OCI-LY1 (cell line): Measurements from ENCODE around the gene SELENOW.
"Not testable (repeated sequence)": the region's sequence is repeated elsewhere in the genome, so short reads cannot be mapped to it uniquely, and the experiment has no call there.

Experiments
- H2AFZ ChIP-seq: fragments of 200-600 bp; sonication (generic), shearing (Covaris generic); 2 replicates; pipeline ENCODE4 v1.6.0; 2014; ENCODE audit warnings: antibody characterized with exemption, mild to moderate bottlenecking, low read length
- H3F3A ChIP-seq: fragments of 200-600 bp; sonication (generic), shearing (Covaris generic); 2 replicates; pipeline ENCODE4 v1.6.0; 2014; ENCODE audit warnings: mild to moderate bottlenecking, antibody characterized with exemption, low read length, moderate library complexity; ENCODE audit not compliant: insufficient read depth
- H3K27ac ChIP-seq: fragments of 200-600 bp; sonication (generic); 2 replicates; pipeline ENCODE4 v1.5.1; 2014; ENCODE audit warnings: low read length, mixed run types, mild to moderate bottlenecking, low read depth; ENCODE audit not compliant: poor library complexity, severe bottlenecking
- H3K27me3 ChIP-seq: fragments of 200-600 bp; sonication (generic); 2 replicates; pipeline ENCODE4 v1.6.0; 2014; ENCODE audit warnings: antibody characterized with exemption, mild to moderate bottlenecking, low read length, moderate library complexity; ENCODE audit not compliant: insufficient read depth
- H3K36me3 ChIP-seq: fragments of 200-600 bp; sonication (generic); 2 replicates; pipeline ENCODE4 v1.6.1; 2014; ENCODE audit warnings: mild to moderate bottlenecking, antibody characterized with exemption, low read length, moderate library complexity, mixed read lengths; ENCODE audit not compliant: insufficient read depth
- H3K4me1 ChIP-seq: fragments of 200-600 bp; sonication (generic); 2 replicates; pipeline ENCODE4 v1.5.1; 2014; ENCODE audit warnings: mild to moderate bottlenecking, low read length, moderate library complexity; ENCODE audit not compliant: insufficient read depth, severe bottlenecking
- H3K4me2 ChIP-seq: fragments of 200-600 bp; sonication (generic), shearing (Covaris generic); 2 replicates; pipeline ENCODE4 v1.6.1; 2014; ENCODE audit warnings: low read length
- H3K4me3 ChIP-seq: fragments of 200-600 bp; sonication (generic); 2 replicates; pipeline ENCODE4 v1.5.1; 2014; ENCODE audit warnings: low read length, low read depth, mild to moderate bottlenecking, mixed read lengths; ENCODE audit not compliant: poor library complexity, severe bottlenecking
- H3K79me2 ChIP-seq: fragments of 200-600 bp; shearing (Covaris generic); 2 replicates; pipeline ENCODE4 v1.6.1; 2016; ENCODE audit warnings: mixed run types, low read length, mixed read lengths; ENCODE audit not compliant: insufficient read depth
- H3K9ac ChIP-seq: fragments of 200-600 bp; sonication (generic), shearing (Covaris generic); 2 replicates; pipeline ENCODE4 v1.6.1; 2014; ENCODE audit warnings: mild to moderate bottlenecking, low read length, mixed read lengths
- H3K9me2 ChIP-seq: fragments of 200-600 bp; sonication (generic), shearing (Covaris generic); 2 replicates; pipeline ENCODE4 v1.6.1; 2014; ENCODE audit warnings: low read depth, mild to moderate bottlenecking, low read length, mixed read lengths
- H3K9me3 ChIP-seq: fragments of 200-600 bp; shearing (Covaris generic); 2 replicates; pipeline ENCODE4 v1.6.1; 2014; ENCODE audit warnings: low read length, mixed read lengths
- H4K20me1 ChIP-seq: fragments of 200-600 bp; sonication (generic), shearing (Covaris generic); 2 replicates; pipeline ENCODE4 v1.6.0; 2016; ENCODE audit warnings: mild to moderate bottlenecking, low read length; ENCODE audit not compliant: insufficient read depth
- CTCF ChIP-seq: fragments of 200-600 bp; sonication (generic), shearing (Covaris generic); IDR thresholded peaks from 2 replicates; pipeline ENCODE4 v1.5.1; 2017; ENCODE audit warnings: mild to moderate bottlenecking, antibody characterized with exemption, low read length, moderate library complexity, mixed read lengths
- EZH2 ChIP-seq: fragments of 200-600 bp; sonication (generic), shearing (Covaris generic); IDR thresholded peaks from 2 replicates; pipeline ENCODE4 v1.8.0; 2017; ENCODE audit warnings: borderline replicate concordance, mixed run types, mild to moderate bottlenecking, antibody characterized with exemption, low read length, moderate library complexity, mixed read lengths

Gene SELENOW

GRCh38 chr19:47781590-47782262 is 3.2 kb downstream of the SELENOW start:
- Histone ChIP-seq H3K4me2 (no peak overlapping the region), H4K20me1 (no peaks in the 10 kb centered on the region), H3K9ac (no peak overlapping the region), H3K79me2 (no peaks in the 10 kb centered on the region), H3K4me3 (no peak overlapping the region), H3K4me1 (peaks cover 12% of the 10 kb centered on the region), H3K36me3 (peaks cover 25% of the 10 kb centered on the region), H3K9me2 (no peaks in the 10 kb centered on the region), H3K27ac (no peak overlapping the region), H2AFZ (no peak overlapping the region), H3K9me3 (no peaks in the 10 kb centered on the region), H3K27me3 (no peaks in the 10 kb centered on the region), H3F3A (no peaks in the 10 kb centered on the region)
- TF ChIP-seq EZH2 (no peak), CTCF (no peak)

GRCh38 chr19:47786566-47786965 is 8.1 kb downstream of the SELENOW start:
- no peaks in the 10 kb centered on the region for H3F3A ChIP-seq
- no peaks in the 10 kb centered on the region for H3K79me2 ChIP-seq
- peaks cover 17% of the 10 kb centered on the region for H3K36me3 ChIP-seq
- no peaks in the 10 kb centered on the region for H3K9me3 ChIP-seq
- no peaks in the 10 kb centered on the region for H3K27me3 ChIP-seq
- no peak overlapping the region for H2AFZ ChIP-seq
- H3K4me1 ChIP-seq, result no peaks in the 10 kb centered on the region
- TF ChIP-seq EZH2 (no peak), CTCF (no peak)
- H3K4me3 ChIP-seq, result no peak overlapping the region
- H3K27ac ChIP-seq, result no peak overlapping the region
- H3K4me2 ChIP-seq, result no peak overlapping the region
- no peaks in the 10 kb centered on the region for H3K9me2 ChIP-seq
- no peak overlapping the region for H3K9ac ChIP-seq
- H4K20me1 ChIP-seq, result no peaks in the 10 kb centered on the region

- not testable (repeated sequence) for H3K9me3 ChIP-seq, H4K20me1 ChIP-seq, H3K4me2 ChIP-seq, H3K4me3 ChIP-seq, H3K79me2 ChIP-seq, H3K9ac ChIP-seq, H3K27me3 ChIP-seq, H3K9me2 ChIP-seq, H2AFZ ChIP-seq, H3F3A ChIP-seq, H3K4me1 ChIP-seq, H3K27ac ChIP-seq
- peaks cover 11% of the 10 kb centered on the region for H3K36me3 ChIP-seq
Measured at GRCh38 chr19:47787307-47787706, 8.8 kb downstream of the SELENOW start.

DNA sequence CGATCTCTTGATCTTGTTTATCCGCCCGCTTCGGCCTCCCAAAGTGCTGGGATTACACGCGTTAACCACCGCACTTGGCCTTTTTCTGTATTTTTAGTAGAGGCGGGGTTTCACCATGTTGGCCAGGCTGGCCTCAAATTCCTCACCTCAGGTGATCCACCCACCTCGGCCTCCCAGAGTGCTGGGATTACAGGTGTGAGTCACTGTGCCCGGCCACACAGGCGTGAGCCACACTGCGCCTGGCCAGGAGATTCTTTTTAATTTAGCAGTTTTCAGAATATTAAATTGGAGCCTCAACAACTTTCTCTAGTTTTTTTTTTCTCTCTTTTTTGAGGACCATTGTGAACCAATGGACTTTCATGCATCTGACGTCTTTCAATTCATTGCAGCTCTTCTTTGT is 11.3 kb downstream of the SELENOW start:
- H3F3A ChIP-seq, H4K20me1 ChIP-seq, H3K4me3 ChIP-seq, H3K4me1 ChIP-seq, H3K4me2 ChIP-seq, H3K27me3 ChIP-seq, H3K79me2 ChIP-seq, H3K9ac ChIP-seq, H3K27ac ChIP-seq, H2AFZ ChIP-seq, H3K9me2 ChIP-seq, H3K9me3 ChIP-seq: not testable (repeated sequence)
- peaks cover 11% of the 10 kb centered on the region for H3K36me3 ChIP-seq
